Keratinocyte (primary cell): ENCODE measurements around the gene ACTR5.

Experiments
- CTCF ChIP-seq, 3 experiments: IDR thresholded peaks in 1 of 3; conservative IDR thresholded peaks in 1 of 3; optimal IDR thresholded peaks in 1 of 3; 2 replicates in 2 of 3; 3 replicates in 1 of 3; pipeline versions ENCODE3 to v1.5.1; 2011; ENCODE audit warnings: low read length in 3 of 3, mild to moderate bottlenecking in 3 of 3, moderate library complexity in 2 of 3, control low read depth in 1 of 3, inconsistent platforms in 1 of 3; ENCODE audit not compliant: insufficient read depth in 2 of 3; ENCODE audit errors: extremely low read depth in 1 of 3
- EZH2 ChIP-seq: IDR thresholded peaks from one replicate; pipeline ENCODE4 v1.6.1; 2012; ENCODE audit warnings: inconsistent platforms, mild to moderate bottlenecking, low read length, moderate library complexity

- TF ChIP-seq EZH2 (no peak), CTCF (optimal IDR thresholded peaks at IDR 0.05 in 1 of 3, IDR thresholded peaks at IDR 0.05 in 1 of 3, conservative IDR thresholded peaks at IDR 0.05 in 1 of 3; ENCODE audit: extremely low read depth in 1 of 3, insufficient read depth in 2 of 3, low read length in 3 of 3) (no peak)
Measured at GRCh38 chr20:38774167-38774566, 25.9 kb downstream of the ACTR5 start.
